Measurements from ENCODE around the gene KHDC1.
"Not testable (repeated sequence)": the region's sequence is repeated elsewhere in the genome, so short reads cannot be mapped to it uniquely, and the experiment has no call there.

The KHDC1 gene

GRCh38 chr6:73262671-73263569 lies at the start of gene KHDC1:
TSS of gene KHDC1 (minus strand) at chr6:73263196. CDS start at chr6:73242517, 20,679 bp downstream.
- peak within 1 kb of the TSS; percentile 72 for H3K4me3 Mint-ChIP-seq
- peaks cover 27% of the 10 kb centered on the region for H3K36me3 Mint-ChIP-seq
- peaks cover 36% of the 10 kb centered on the region for H3K4me1 Mint-ChIP-seq
- DNase-seq, result peak; percentile 74
- H3K27ac Mint-ChIP-seq, result peak within 1 kb of the TSS; percentile 71
- H3K27me3 Mint-ChIP-seq, result no peaks in the 10 kb centered on the region
- H3K9me3 Mint-ChIP-seq, result no peaks in the 10 kb centered on the region
- CTCF ChIA-PET, result interaction anchor here (0.6 kb wide), 1 partner anchor 126 kb away, joined by 3 read pairs; no protein-coding TSS in a partner anchor

- H3K36me3 Mint-ChIP-seq, CTCF ChIA-PET, H3K27ac Mint-ChIP-seq, H3K9me3 Mint-ChIP-seq, DNase-seq: not testable (repeated sequence)
- Mint-ChIP-seq H3K27me3 (peaks cover 76% of the 10 kb centered on the region), H3K4me3 (peak overlapping the region; percentile 83), H3K4me1 (peaks cover 45% of the 10 kb centered on the region)
Observed at GRCh38 chr6:73310503-73310845, 47.5 kb upstream of the KHDC1 start.

- Mint-ChIP-seq H3K4me1 (peaks cover 48% of the 10 kb centered on the region), H3K36me3 (peaks cover 7% of the 10 kb centered on the region), H3K27ac (peak overlapping the region; percentile 78), H3K4me3 (peak overlapping the region; percentile 83), H3K9me3 (peaks cover 4% of the 10 kb centered on the region), H3K27me3 (peaks cover 70% of the 10 kb centered on the region)
- CTCF ChIA-PET, result interaction anchor here (0.6 to 1.2 kb wide), 4 partner anchors 12 to 79 kb away, joined by 3 to 6 read pairs (median 4); no protein-coding TSS in a partner anchor
- peak; percentile 66 for DNase-seq
Observed at GRCh38 chr6:73309785-73310502, 46.9 kb upstream of the KHDC1 start.

GRCh38 chr6:73309535-73309784 lies 46.5 kb upstream of the KHDC1 start:
- Mint-ChIP-seq H3K27ac (peak overlapping the region; percentile 78), H3K4me1 (peaks cover 46% of the 10 kb centered on the region), H3K4me3 (peak overlapping the region; percentile 83), H3K27me3 (peaks cover 66% of the 10 kb centered on the region), H3K9me3 (peaks cover 4% of the 10 kb centered on the region), H3K36me3 (peaks cover 7% of the 10 kb centered on the region)
- CTCF ChIA-PET, result interaction anchor here (0.6 to 1.5 kb wide), 6 partner anchors 13 to 80 kb away, joined by 3 to 6 read pairs (median 4); no protein-coding TSS in a partner anchor
- DNase-seq, result no peak

- no peak for DNase-seq
- H3K4me3 Mint-ChIP-seq, result peak overlapping the region; percentile 83
- peak overlapping the region; percentile 14 for H3K27ac Mint-ChIP-seq
- H3K36me3 Mint-ChIP-seq, result peaks cover 7% of the 10 kb centered on the region
- H3K4me1 Mint-ChIP-seq, result peaks cover 44% of the 10 kb centered on the region
- peaks cover 3% of the 10 kb centered on the region for H3K9me3 Mint-ChIP-seq
- peaks cover 60% of the 10 kb centered on the region for H3K27me3 Mint-ChIP-seq
- CTCF ChIA-PET, result interaction anchor here (0.6 to 1.5 kb wide), 6 partner anchors 13 to 80 kb away, joined by 3 to 6 read pairs (median 4); no protein-coding TSS in a partner anchor
Observed at GRCh38 chr6:73308712-73309534, 45.9 kb upstream of the KHDC1 start.

GRCh38 chr6:73303773-73304172 lies 40.8 kb upstream of the KHDC1 start:
- Mint-ChIP-seq H3K4me1 (peaks cover 19% of the 10 kb centered on the region), H3K27me3 (peaks cover 15% of the 10 kb centered on the region)
- DNase-seq, H3K4me3 Mint-ChIP-seq, H3K27ac Mint-ChIP-seq, H3K36me3 Mint-ChIP-seq, CTCF ChIA-PET, H3K9me3 Mint-ChIP-seq: not testable (repeated sequence)

GRCh38 chr6:73302339-73302738 lies 39.3 kb upstream of the KHDC1 start:
- H3K4me3 Mint-ChIP-seq, result no peak overlapping the region
- no peak for DNase-seq
- H3K9me3 Mint-ChIP-seq, result no peaks in the 10 kb centered on the region
- peaks cover 12% of the 10 kb centered on the region for H3K36me3 Mint-ChIP-seq
- no peak overlapping the region for H3K27ac Mint-ChIP-seq
- CTCF ChIA-PET, result no interaction called here
- H3K4me1 Mint-ChIP-seq, result peaks cover 12% of the 10 kb centered on the region
- H3K27me3 Mint-ChIP-seq, result peaks cover 5% of the 10 kb centered on the region

GRCh38 chr6:73299151-73299971 lies 36.4 kb upstream of the KHDC1 start:
- Mint-ChIP-seq H3K36me3 (peaks cover 10% of the 10 kb centered on the region), H3K4me1 (no peaks in the 10 kb centered on the region), H3K27me3 (no peaks in the 10 kb centered on the region), H3K27ac (no peak overlapping the region), H3K4me3 (no peak overlapping the region), H3K9me3 (peaks cover 4% of the 10 kb centered on the region)
- no peak for DNase-seq
- CTCF ChIA-PET, result no interaction called here

GRCh38 chr6:73293331-73293730 lies 30.3 kb upstream of the KHDC1 start:
- peaks cover 4% of the 10 kb centered on the region for H3K9me3 Mint-ChIP-seq
- H3K27me3 Mint-ChIP-seq, result no peaks in the 10 kb centered on the region
- H3K36me3 Mint-ChIP-seq, result peaks cover 8% of the 10 kb centered on the region
- H3K4me3 Mint-ChIP-seq, result no peak overlapping the region
- no peak overlapping the region for H3K27ac Mint-ChIP-seq
- CTCF ChIA-PET, result no interaction called here
- no peaks in the 10 kb centered on the region for H3K4me1 Mint-ChIP-seq
- no peak for DNase-seq

GRCh38 chr6:73290435-73290834 lies 27.4 kb upstream of the KHDC1 start:
- H3K27me3 Mint-ChIP-seq, result no peaks in the 10 kb centered on the region
- peaks cover 11% of the 10 kb centered on the region for H3K36me3 Mint-ChIP-seq
- no peak for DNase-seq
- H3K4me1 Mint-ChIP-seq, result peaks cover 2% of the 10 kb centered on the region
- CTCF ChIA-PET, result no interaction called here
- peaks cover 4% of the 10 kb centered on the region for H3K9me3 Mint-ChIP-seq
- no peak overlapping the region for H3K4me3 Mint-ChIP-seq
- H3K27ac Mint-ChIP-seq, result no peak overlapping the region

- peaks cover 2% of the 10 kb centered on the region for H3K4me1 Mint-ChIP-seq
- no peak overlapping the region for H3K27ac Mint-ChIP-seq
- no peaks in the 10 kb centered on the region for H3K9me3 Mint-ChIP-seq
- peaks cover 3% of the 10 kb centered on the region for H3K36me3 Mint-ChIP-seq
- CTCF ChIA-PET, result interaction anchor here (0.6 to 2.0 kb wide), 4 partner anchors 23 to 320 kb away, joined by 3 to 11 read pairs (median 4); no protein-coding TSS in a partner anchor
- no peaks in the 10 kb centered on the region for H3K27me3 Mint-ChIP-seq
- H3K4me3 Mint-ChIP-seq, result no peak overlapping the region
- no peak for DNase-seq
Observed at GRCh38 chr6:73286752-73287151, 23.8 kb upstream of the KHDC1 start.

GRCh38 chr6:73285674-73286283 lies 22.8 kb upstream of the KHDC1 start:
- Mint-ChIP-seq H3K9me3 (no peaks in the 10 kb centered on the region), H3K4me3 (no peak overlapping the region), H3K36me3 (peaks cover 3% of the 10 kb centered on the region), H3K4me1 (peaks cover 2% of the 10 kb centered on the region), H3K27ac (no peak overlapping the region), H3K27me3 (no peaks in the 10 kb centered on the region)
- DNase-seq, result no peak
- CTCF ChIA-PET, result interaction anchor here (0.9 to 2.0 kb wide), 10 partner anchors 8 to 326 kb away, joined by 3 to 11 read pairs (median 4); no protein-coding TSS in a partner anchor

- Mint-ChIP-seq H3K4me1 (peaks cover 2% of the 10 kb centered on the region), H3K4me3 (no peak overlapping the region), H3K27me3 (no peaks in the 10 kb centered on the region), H3K36me3 (peaks cover 3% of the 10 kb centered on the region), H3K27ac (no peak overlapping the region), H3K9me3 (no peaks in the 10 kb centered on the region)
- DNase-seq, result no peak
- CTCF ChIA-PET, result no interaction called here
Observed at GRCh38 chr6:73282871-73283270, 19.9 kb upstream of the KHDC1 start.
